ENCODE measurements around the gene ACTN4.
A peak's percentile ranks its signal among the peaks of the same experiment; 100 is the strongest.
"Not testable (repeated sequence)": the region's sequence is repeated elsewhere in the genome, so short reads cannot be mapped to it uniquely, and the experiment has no call there.

ACTN4 gene
- total RNA-seq: 199 to 270 (median 200) reads per million in 3 donors

DNA sequence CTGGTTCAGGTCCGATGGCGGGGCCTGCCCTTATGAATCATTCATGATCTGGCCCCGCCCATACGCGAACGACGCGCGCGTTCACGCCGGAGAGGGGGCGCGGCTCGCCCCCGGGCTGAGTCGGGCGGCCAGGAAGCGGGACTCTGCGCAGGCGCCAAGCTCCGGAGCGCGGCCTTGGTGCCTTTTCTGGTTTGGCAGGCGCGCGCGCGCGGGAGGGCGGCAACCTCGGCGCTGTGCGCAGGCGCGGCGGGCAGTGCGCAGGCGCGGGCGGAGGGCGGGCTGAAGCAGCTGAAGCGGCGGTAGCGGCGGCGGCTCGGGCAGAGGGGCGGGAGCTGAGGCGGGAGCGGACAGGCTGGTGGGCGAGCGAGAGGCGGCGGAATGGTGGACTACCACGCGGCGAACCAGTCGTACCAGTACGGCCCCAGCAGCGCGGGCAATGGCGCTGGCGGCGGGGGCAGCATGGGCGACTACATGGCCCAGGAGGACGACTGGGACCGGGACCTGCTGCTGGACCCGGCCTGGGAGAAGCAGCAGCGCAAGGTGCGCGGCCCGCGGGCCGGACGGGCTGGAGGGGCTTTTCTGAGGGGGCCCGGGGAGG lies at the start of gene ACTN4:
Gene ACTN4, plus strand, starts transcription at position 282 of the 598 bp plus-strand sequence. Its CDS starts 97 bp downstream, at position 379.
- Histone ChIP-seq H3K27me3 (replicated peaks; ENCODE audit: control insufficient read depth, insufficient read depth, low read length, poor library complexity, severe bottlenecking) (no peaks in the 10 kb centered on the region), H3K27ac (ENCODE audit: insufficient read depth, low read length, poor library complexity, severe bottlenecking) (peak within 1 kb of the TSS; percentile 69), H3K4me1 (ENCODE audit: control insufficient read depth, insufficient read depth, low read length, poor library complexity, severe bottlenecking) (peaks cover 23% of the 10 kb centered on the region), H3K4me3 (ENCODE audit: insufficient read depth, low read depth, low read length, poor library complexity, severe bottlenecking) (peak within 1 kb of the TSS; percentile 88), H3K36me3 (ENCODE audit: control insufficient read depth, insufficient read depth, low read length) (no peaks in the 10 kb centered on the region), H3K9me3 (ENCODE audit: control insufficient read depth, low read length) (no peaks in the 10 kb centered on the region)
- peak; percentile 100 for DNase-seq

DNA sequence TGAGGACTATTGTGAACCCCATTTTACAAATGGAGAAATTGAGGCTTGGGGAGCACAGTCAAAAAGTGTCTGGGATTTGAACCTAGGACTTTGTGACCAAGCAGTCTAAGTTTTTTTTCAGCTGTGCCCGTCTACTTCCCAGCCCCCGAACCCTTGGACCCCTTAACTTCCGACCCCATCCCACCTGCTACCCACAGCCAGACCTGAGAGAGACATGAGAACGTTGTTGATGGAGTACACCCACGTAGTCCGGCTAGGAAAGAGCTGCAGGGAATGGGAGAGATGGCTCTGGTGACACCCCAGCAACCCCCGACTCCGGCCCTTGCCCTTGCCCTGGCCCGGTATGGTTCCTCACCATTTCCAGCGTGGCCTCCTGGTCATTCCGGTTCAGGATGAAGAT lies 47.7 kb upstream of the ACTN4 start:
- H3K4me1 ChIP-seq (ENCODE audit: control insufficient read depth, insufficient read depth, low read length, poor library complexity, severe bottlenecking): no peaks in the 10 kb centered on the region
- H3K36me3 ChIP-seq (ENCODE audit: control insufficient read depth, insufficient read depth, low read length): peaks cover 35% of the 10 kb centered on the region

DNA sequence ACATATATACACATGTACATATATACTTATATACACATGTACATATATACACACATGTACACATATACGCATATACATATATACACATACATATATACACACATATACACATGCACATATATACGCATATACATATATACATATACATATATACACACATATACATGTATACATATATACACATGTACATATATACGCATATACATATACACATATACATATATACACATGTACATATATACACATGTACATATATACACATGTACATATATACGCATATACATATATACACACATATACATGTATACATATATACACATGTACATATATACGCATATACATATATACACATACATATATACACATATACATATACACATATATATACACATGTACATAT lies 44.6 kb upstream of the ACTN4 start:
- H3K27me3 ChIP-seq (replicated peaks; ENCODE audit: control insufficient read depth, insufficient read depth, low read length, poor library complexity, severe bottlenecking); H3K4me3 ChIP-seq (ENCODE audit: insufficient read depth, low read depth, low read length, poor library complexity, severe bottlenecking); H3K9me3 ChIP-seq (ENCODE audit: control insufficient read depth, low read length); H3K27ac ChIP-seq (ENCODE audit: insufficient read depth, low read length, poor library complexity, severe bottlenecking); H3K4me1 ChIP-seq (ENCODE audit: control insufficient read depth, insufficient read depth, low read length, poor library complexity, severe bottlenecking); DNase-seq: not testable (repeated sequence)
- H3K36me3 ChIP-seq (ENCODE audit: control insufficient read depth, insufficient read depth, low read length): peaks cover 38% of the 10 kb centered on the region

More for the DNA sequence above, 47.7 kb upstream of the ACTN4 start:
- Histone ChIP-seq H3K27ac (ENCODE audit: insufficient read depth, low read length, poor library complexity, severe bottlenecking) (no peak overlapping the region), H3K27me3 (replicated peaks; ENCODE audit: control insufficient read depth, insufficient read depth, low read length, poor library complexity, severe bottlenecking) (no peaks in the 10 kb centered on the region), H3K4me3 (ENCODE audit: insufficient read depth, low read depth, low read length, poor library complexity, severe bottlenecking) (no peak overlapping the region), H3K9me3 (ENCODE audit: control insufficient read depth, low read length) (no peaks in the 10 kb centered on the region)
- DNase-seq: no peak

DNA sequence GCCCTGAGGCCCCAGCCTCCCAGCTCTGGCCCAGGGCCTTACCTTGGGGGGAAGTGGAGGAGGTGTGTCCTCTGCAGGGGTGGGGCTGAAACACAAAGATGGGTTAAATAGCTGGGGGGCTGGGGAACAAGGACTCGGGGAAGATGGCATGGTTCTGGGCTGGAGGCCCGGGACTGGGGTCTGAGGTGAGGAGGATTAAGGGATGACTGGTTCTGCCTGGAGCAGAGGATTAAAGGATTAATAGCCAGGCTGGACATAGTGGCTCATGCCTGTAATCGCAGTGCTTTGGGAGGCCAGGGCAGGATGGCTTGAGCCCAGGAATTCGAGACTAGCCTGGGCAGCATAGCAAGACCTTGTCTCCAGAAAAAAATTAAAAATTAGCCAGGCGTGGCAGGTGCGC lies 41.3 kb upstream of the ACTN4 start:
- Histone ChIP-seq H3K4me3 (ENCODE audit: insufficient read depth, low read depth, low read length, poor library complexity, severe bottlenecking) (no peak overlapping the region), H3K36me3 (ENCODE audit: control insufficient read depth, insufficient read depth, low read length) (peaks cover 51% of the 10 kb centered on the region), H3K27ac (ENCODE audit: insufficient read depth, low read length, poor library complexity, severe bottlenecking) (no peak overlapping the region)

DNA sequence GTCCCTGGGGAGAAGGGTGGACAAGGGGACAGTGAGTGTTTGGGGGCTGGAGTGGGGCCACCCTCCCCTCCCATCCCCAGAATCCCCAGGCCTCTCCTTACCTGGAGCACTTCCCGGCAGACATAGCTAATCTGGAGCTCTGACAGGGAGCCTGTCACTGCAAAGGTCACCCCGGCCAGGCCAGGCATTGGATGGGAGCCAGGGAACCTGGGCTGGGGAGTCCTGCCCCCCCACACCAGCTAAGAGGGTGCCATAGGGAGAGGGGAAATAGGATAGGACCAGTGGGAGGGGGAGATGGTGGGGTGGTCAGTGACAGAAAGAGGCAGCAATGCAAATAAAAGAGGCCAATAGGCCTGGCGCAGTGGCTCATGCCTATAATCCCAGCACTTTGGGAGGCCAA lies 33.2 kb upstream of the ACTN4 start:
- no peak for DNase-seq
- no peaks in the 10 kb centered on the region for H3K9me3 ChIP-seq (ENCODE audit: control insufficient read depth, low read length)
- no peak overlapping the region for H3K27ac ChIP-seq (ENCODE audit: insufficient read depth, low read length, poor library complexity, severe bottlenecking)
- peaks cover 37% of the 10 kb centered on the region for H3K4me1 ChIP-seq (ENCODE audit: control insufficient read depth, insufficient read depth, low read length, poor library complexity, severe bottlenecking)
- H3K4me3 ChIP-seq (ENCODE audit: insufficient read depth, low read depth, low read length, poor library complexity, severe bottlenecking): no peak overlapping the region
- H3K36me3 ChIP-seq (ENCODE audit: control insufficient read depth, insufficient read depth, low read length): peaks cover 36% of the 10 kb centered on the region
- H3K27me3 ChIP-seq (replicated peaks; ENCODE audit: control insufficient read depth, insufficient read depth, low read length, poor library complexity, severe bottlenecking): no peaks in the 10 kb centered on the region

More for the DNA sequence above, 41.3 kb upstream of the ACTN4 start:
- Histone ChIP-seq H3K4me1 (ENCODE audit: control insufficient read depth, insufficient read depth, low read length, poor library complexity, severe bottlenecking) (no peaks in the 10 kb centered on the region), H3K27me3 (replicated peaks; ENCODE audit: control insufficient read depth, insufficient read depth, low read length, poor library complexity, severe bottlenecking) (no peaks in the 10 kb centered on the region), H3K9me3 (ENCODE audit: control insufficient read depth, low read length) (no peaks in the 10 kb centered on the region)
- no peak for DNase-seq

DNA sequence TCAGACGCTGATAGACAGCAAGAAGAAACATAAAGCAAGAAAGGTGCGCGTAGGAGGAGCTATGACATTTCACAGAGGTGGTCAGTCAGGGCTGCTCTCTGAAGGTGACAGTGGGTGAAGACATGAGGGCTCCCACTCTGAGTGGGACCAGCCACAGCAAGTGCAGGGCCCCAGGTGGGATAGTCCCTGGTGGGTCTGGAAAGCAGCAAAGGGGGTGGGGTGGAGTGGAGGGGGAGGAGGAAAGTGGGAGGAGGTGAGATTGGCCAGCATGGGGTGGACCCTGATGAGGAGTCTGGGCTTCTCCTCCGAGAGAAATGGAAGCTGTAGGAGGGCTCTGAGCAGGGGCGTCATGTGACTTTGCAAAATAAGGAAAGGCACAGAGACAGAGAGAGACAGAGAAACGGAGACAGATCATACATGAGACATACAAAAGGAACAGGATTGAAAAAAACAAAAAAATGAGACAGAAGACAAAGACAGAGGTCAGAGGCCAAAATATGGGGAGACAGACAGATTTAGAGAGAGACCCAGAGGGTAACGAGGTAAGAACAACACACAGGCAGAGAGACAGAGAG lies 32.4 kb upstream of the ACTN4 start:
- Histone ChIP-seq H3K27me3 (replicated peaks; ENCODE audit: control insufficient read depth, insufficient read depth, low read length, poor library complexity, severe bottlenecking) (no peaks in the 10 kb centered on the region), H3K36me3 (ENCODE audit: control insufficient read depth, insufficient read depth, low read length) (peaks cover 29% of the 10 kb centered on the region), H3K9me3 (ENCODE audit: control insufficient read depth, low read length) (no peaks in the 10 kb centered on the region), H3K27ac (ENCODE audit: insufficient read depth, low read length, poor library complexity, severe bottlenecking) (no peak overlapping the region), H3K4me3 (ENCODE audit: insufficient read depth, low read depth, low read length, poor library complexity, severe bottlenecking) (no peak overlapping the region), H3K4me1 (ENCODE audit: control insufficient read depth, insufficient read depth, low read length, poor library complexity, severe bottlenecking) (peaks cover 44% of the 10 kb centered on the region)
- DNase-seq: no peak

DNA sequence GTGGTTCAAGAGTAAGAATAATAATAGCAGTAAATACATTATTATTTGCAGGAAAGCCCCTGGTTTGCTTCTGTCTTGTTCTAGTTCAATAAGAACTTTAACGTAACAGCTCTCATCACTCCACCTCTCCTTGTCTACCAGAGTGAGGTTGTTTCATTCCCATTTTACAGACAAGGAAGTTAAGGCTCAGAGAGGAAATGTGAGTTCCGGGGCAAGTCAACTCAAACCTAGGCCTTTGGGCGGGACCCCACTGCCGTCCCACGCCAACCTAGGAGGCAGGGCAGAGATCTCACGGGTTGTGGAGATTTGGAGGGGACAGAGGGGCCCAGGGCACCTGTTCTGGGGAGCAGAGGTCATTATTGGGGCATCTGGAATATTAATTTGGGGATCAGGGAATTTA lies 31.2 kb upstream of the ACTN4 start:
- peaks cover 31% of the 10 kb centered on the region for H3K36me3 ChIP-seq (ENCODE audit: control insufficient read depth, insufficient read depth, low read length)
- peaks cover 47% of the 10 kb centered on the region for H3K4me1 ChIP-seq (ENCODE audit: control insufficient read depth, insufficient read depth, low read length, poor library complexity, severe bottlenecking)
- H3K9me3 ChIP-seq (ENCODE audit: control insufficient read depth, low read length): no peaks in the 10 kb centered on the region
- H3K27ac ChIP-seq (ENCODE audit: insufficient read depth, low read length, poor library complexity, severe bottlenecking): peak overlapping the region; percentile 84
- peak overlapping the region; percentile 85 for H3K4me3 ChIP-seq (ENCODE audit: insufficient read depth, low read depth, low read length, poor library complexity, severe bottlenecking)
- H3K27me3 ChIP-seq (replicated peaks; ENCODE audit: control insufficient read depth, insufficient read depth, low read length, poor library complexity, severe bottlenecking): no peaks in the 10 kb centered on the region
- DNase-seq: no peak

DNA sequence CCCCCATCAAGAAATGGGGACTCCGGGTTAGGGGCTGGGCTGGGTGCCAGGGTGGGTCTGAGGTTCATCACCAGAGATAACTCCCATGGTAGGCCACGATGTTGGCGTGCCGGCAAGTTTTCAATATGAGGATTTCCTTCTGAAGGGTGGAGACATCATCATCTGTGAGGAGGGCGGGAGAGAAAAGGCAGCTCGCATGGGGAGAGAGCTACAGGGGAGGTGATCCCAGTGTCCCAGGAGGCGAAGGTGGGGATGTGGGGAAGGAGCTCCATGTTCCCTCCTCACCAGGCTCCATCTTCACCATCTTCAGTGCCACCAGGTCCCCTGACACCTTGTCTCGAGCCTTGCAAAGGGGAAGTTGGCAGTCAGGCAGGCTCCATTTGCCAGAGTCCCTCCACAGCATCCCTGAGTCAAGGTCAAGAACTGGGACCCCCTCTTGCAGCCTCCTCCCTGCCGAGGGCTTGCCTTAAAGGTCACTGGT lies 30.1 kb upstream of the ACTN4 start:
- peaks cover 38% of the 10 kb centered on the region for H3K36me3 ChIP-seq (ENCODE audit: control insufficient read depth, insufficient read depth, low read length)
- peaks cover 47% of the 10 kb centered on the region for H3K4me1 ChIP-seq (ENCODE audit: control insufficient read depth, insufficient read depth, low read length, poor library complexity, severe bottlenecking)
- no peaks in the 10 kb centered on the region for H3K9me3 ChIP-seq (ENCODE audit: control insufficient read depth, low read length)
- H3K4me3 ChIP-seq (ENCODE audit: insufficient read depth, low read depth, low read length, poor library complexity, severe bottlenecking): peak overlapping the region; percentile 85
- no peaks in the 10 kb centered on the region for H3K27me3 ChIP-seq (replicated peaks; ENCODE audit: control insufficient read depth, insufficient read depth, low read length, poor library complexity, severe bottlenecking)
- peak overlapping the region; percentile 84 for H3K27ac ChIP-seq (ENCODE audit: insufficient read depth, low read length, poor library complexity, severe bottlenecking)
- peak in 1 of 3 donors; percentile 0 for DNase-seq

DNA sequence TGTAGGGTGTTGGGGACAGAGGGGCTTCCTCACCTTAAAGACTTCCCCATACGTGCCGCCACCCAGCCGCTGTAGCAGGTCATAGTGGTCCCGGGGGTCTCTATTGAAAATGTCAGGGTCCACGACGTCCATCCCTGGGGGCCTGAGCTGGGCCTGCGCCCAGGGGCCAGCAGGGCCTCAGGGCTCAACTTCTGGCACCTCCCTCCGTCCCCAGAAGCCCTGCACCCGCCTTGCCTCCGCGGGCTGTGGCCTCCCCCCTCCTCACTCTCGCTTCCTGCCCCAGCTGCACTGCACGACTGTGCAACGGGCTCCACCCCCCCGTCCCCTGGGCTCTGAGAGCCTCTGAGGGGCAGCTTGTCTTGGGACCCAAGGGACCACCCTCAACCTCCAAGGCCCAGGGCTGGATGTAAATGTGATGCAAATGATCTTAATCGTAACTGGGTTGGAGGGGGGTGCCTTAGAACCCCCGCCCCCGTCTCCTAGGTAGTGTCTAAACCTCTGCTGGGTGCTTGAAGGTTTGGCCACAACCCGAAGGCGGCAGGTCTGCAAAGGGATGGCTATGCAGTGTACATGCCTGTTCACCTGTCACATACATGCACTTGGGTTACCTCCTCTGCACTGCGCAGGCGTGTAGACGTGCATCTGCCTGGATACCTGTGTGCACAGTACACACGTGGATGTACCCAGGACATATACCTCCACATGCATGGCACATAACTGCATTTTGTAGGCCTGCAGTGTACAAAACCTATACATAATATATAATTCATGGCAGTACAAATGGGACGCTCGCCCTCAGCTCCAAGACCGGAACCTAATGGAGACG lies 29.5 kb upstream of the ACTN4 start, which contains the start of gene MAP4K1:
Gene MAP4K1, minus strand, starts transcription at position 190 of the 826 bp plus-strand sequence. Its CDS starts 58 bp downstream, at position 132.
- H3K36me3 ChIP-seq (ENCODE audit: control insufficient read depth, insufficient read depth, low read length): peaks cover 37% of the 10 kb centered on the region
- peak; percentile 30 to 49 (median 44) for DNase-seq
- H3K4me1 ChIP-seq (ENCODE audit: control insufficient read depth, insufficient read depth, low read length, poor library complexity, severe bottlenecking): peaks cover 47% of the 10 kb centered on the region
- H3K27ac ChIP-seq (ENCODE audit: insufficient read depth, low read length, poor library complexity, severe bottlenecking): peak within 1 kb of the TSS; percentile 84
- H3K4me3 ChIP-seq (ENCODE audit: insufficient read depth, low read depth, low read length, poor library complexity, severe bottlenecking): peak within 1 kb of the TSS; percentile 85
- H3K27me3 ChIP-seq (replicated peaks; ENCODE audit: control insufficient read depth, insufficient read depth, low read length, poor library complexity, severe bottlenecking): no peaks in the 10 kb centered on the region
- no peaks in the 10 kb centered on the region for H3K9me3 ChIP-seq (ENCODE audit: control insufficient read depth, low read length)
